Activated CD8-positive, alpha-beta memory T cell treated with anti-CD3 and anti-CD28 coated beads for 4 hours (primary cell): ENCODE data around the gene FANCL.
"Not testable (repeated sequence)": the region's sequence is repeated elsewhere in the genome, so short reads cannot be mapped to it uniquely, and the experiment has no call there.

Experiments used
- DNase-seq, 2 donors: peaks; one replicate each; pipeline ENCODE4 v3.0.0-alpha.2; 2020; ENCODE audit warnings: low read depth in 2 of 2

Gene FANCL

DNA sequence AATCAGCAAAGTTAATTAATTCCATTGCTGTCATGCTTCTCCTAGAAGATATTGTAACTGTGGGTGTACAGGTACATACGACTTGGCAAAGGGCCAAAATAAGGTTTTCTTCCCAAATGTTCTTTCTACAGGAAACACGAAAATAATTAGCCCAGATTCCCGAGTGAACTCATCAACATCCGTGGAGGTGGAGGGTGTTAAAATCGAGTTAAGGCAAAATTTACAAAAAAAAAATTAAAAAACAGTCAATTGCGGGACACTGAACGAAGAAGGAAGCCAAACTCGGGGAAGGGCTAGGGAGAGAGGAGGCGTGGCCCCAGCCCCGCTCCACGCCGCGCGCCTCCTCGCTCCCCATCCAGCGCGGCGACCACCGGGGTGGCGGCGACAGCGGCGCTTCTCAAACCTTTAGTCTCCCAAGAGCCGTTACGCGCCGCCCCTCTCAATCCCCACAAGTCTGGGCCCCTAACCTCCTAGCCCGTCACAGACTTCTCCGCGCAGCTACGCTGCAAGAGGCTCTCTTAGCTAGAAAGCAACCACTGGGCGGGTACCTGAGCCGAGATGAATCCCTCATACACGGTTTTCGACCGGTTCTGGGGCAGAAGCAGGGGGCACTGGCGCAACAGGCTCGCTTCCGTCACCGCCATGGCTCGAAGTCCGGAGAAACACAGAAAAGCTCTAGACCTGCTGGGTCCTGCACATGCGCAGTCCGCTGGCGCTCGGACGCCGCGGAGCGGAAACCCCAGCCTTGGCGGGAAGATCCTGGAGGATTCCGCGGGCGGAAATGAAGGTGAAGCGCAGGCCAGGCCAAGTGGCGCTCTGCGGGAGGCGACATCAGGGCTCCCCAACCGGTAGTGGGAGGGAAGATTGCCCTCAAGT, at the start of gene FANCL:
FANCL (minus strand) TSS at position 656 of the 876 bp plus-strand sequence; CDS start at position 644, 12 bp downstream.
- peak; percentile 34 to 39 for DNase-seq

GRCh38 chr2:58289029-58289428, 47.9 kb upstream of the FANCL start:
- DNase-seq: no peak

- DNase-seq: no peak
These were observed 42.8 kb upstream of the FANCL start for GRCh38 chr2:58283931-58284330.

DNA sequence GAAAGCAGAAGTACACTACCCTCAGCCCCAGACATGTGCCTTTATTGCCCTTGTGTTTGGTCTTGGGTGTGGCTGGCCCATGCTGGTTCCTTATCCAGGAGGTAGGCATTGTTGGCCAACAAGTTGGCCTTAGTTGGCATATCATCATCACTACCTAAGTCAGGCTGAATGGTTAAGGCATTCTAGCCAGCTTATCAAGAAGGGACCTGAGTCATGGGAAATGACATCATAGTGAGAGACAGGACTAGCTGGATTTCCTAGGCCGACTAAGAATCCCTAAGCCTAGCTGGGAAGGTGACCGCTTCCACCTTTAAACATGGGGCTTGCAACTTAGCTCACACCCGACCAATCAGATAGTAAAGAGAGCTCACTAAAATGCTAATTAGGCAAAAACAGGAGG, 34.0 kb upstream of the FANCL start:
- DNase-seq: not testable (repeated sequence)

DNA sequence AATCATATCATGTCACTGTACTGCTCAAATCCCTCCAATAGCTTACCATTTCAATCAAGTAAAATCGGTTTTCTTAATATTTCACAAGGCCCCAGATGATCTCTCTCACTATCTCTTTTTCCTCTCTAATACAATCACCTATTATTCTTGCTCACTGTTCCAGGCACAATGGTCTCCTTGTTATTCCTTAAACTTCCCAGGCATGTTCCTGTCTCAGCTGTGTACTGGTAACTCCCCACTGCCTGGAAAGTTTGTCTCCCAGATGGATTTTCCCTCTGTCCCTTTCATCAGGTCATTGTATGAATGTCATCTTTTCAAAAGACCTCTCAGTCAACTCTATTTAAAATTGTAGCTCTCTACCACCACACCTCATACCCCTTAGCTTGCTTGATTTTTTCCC, 30.7 kb upstream of the FANCL start:
- no peak for DNase-seq

DNA sequence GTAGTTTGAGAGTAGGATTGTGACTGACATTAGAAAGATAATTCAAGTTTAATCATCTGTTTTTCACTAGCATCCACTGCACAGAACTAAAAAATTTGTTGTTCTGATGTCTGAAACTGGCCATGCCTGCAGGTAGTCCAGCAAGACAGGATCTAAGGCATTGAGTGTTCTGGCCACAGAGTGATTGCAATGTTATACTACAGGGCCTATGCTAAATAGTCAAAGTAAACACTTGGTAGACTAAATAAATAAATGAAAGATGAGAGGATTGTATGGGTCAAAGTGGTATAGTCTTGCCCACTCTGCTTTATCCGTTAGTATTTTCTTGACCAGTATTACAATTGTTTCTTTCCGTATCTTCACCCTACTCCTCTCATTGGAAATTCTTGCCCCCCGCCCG, 27.6 kb upstream of the FANCL start:
- DNase-seq: no peak

GRCh38 chr2:58266211-58266610, 25.1 kb upstream of the FANCL start:
- no peak for DNase-seq

- DNase-seq: no peak
These were observed 20.1 kb upstream of the FANCL start for GRCh38 chr2:58261209-58261608.

GRCh38 chr2:58258456-58258855, 17.3 kb upstream of the FANCL start:
- not testable (repeated sequence) for DNase-seq

- not testable (repeated sequence) for DNase-seq
These were observed 10.4 kb upstream of the FANCL start for GRCh38 chr2:58251331-58252201.

- no peak for DNase-seq
These were observed 380 bp upstream of the FANCL start for GRCh38 chr2:58241546-58241864.

DNA sequence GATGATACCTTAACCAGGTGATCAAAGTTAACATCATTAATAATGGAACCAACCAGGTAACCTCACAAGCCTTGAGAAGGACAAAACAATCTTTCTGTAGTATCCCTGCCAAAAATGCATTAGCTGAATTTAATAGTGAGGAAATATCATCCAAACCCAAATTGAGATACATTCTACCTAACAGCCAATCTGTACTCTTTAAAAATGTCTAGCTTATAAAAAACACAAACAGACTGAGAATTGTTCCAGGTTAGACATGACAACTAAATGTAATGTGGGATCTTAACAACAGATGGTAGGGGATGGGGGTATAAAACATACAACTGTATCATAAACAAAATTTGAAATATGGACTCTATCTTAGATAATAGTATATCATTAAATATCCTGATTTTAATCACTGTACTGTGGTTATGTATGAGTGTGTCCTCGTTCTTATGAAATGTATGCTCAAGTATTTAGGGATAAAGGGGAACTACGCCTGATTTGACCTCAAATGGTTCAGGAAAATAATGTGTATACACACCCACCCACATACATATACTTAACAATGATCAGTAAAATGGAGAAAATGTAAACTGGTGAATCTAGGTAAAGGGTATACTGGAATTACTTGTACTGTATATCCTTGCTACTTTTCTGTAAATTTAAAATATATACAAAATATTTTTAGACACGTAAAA, 1.7 kb downstream of the FANCL start:
- no peak for DNase-seq

GRCh38 chr2:58237741-58238140, 3.4 kb downstream of the FANCL start:
- DNase-seq: no peak

DNA sequence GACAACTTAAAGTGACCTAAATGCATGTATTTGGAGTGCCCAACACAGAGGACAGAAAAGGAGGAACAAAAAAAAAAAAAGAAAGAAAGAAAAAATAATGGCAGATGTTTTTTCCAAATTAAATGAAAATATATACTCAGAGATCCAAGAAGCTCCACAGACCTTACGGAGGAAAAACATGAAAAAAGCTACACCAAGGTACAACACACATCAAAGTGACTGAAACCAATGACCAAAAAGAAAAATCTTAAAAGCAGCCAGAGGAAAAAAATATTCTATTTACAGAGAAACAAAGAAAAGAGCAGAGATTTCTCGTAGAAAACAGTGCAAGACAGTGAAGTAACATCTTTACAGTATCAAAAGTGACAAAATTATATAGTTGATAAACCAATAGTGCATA, 5.1 kb downstream of the FANCL start:
- DNase-seq: no peak

DNA sequence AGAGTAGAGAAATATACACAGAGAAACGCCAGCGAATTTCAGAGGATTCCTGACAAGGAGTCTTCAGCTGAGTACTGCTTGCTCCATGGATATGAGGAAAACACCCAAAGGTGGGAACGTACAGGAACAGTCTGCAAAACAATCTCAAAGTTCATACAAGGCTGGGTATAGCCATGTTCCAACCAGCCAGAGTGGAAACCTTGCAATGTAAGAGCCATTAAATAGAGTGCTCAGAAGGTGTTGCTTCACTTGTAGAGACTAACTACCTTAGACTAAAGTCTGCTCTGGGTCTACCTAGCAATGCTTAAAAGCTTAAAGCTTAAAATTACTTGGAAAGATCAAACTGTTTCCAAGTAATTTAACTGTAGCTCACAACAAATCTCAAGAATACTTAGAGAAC, 6.0 kb downstream of the FANCL start:
- DNase-seq: no peak

GRCh38 chr2:58228299-58228698, 12.8 kb downstream of the FANCL start:
- DNase-seq: no peak

GRCh38 chr2:58227171-58227917, 13.8 kb downstream of the FANCL start:
- no peak for DNase-seq

DNA sequence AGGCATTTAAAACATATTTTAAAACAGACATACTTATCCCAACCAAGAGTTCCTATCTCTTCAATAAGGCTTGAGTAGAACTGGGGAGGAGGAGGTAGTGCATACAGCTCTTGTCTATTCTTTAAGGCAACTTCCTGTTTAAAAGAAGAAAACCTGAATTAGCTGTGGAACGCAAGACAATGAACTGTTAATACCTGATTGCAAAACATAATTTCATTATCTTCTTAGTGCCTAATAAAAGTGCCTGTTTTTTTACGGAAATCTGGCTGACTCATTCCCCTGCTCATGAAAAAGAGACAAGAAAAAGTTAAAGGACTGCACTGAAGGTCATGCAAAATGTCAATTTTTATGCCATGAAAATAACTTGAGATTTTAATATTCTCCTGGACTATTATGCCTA, 19.2 kb downstream of the FANCL start:
- DNase-seq: no peak

DNA sequence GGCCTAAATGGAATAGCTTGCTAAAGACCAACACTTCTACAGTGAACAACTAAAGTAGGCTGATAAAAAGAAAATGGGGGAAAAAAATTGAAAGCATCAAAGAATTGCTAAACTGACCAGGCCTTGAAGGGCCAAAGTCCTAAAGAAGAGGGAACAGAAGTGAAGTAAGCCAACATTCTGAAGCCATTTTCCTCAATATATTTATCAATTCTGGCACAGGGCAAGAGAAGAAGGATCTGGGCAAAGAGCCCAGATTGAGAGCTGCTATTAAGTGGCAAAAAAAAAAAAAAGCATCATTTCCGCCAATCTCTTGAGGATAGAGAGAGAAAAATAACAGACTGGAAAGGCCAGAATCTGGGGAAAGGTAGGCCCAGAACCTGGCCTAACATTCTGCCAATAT, 25.7 kb downstream of the FANCL start:
- no peak for DNase-seq

DNA sequence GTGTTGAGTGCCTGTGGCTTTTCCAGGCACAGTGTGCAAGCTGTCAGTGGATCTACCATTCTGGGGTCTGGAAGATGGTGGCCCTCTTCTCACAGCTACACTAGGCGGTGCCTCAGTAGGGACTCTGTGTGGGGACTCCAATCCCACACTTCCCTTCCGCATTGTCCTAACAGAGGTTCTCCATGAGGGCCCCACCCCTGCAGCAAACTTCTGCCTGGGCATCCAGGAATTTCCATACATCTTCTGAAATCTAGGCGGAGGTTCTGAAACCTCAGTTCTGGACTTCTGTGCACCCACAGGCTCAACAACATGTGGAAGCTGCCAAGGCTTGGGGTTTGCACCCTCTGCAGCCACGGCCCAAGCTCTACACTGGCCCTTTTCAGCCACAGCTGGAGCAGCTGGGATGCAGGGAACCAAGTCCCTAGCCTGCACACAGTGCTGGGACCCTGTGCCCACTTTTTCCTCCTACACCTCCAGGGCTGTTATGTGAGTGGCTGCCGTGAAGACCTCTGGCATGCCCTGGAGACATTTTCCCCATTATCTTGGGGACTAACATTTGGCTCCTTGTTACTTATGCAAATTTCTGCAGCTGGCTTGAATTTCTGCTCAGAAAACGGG, 30.1 kb downstream of the FANCL start:
- not testable (repeated sequence) for DNase-seq

DNA sequence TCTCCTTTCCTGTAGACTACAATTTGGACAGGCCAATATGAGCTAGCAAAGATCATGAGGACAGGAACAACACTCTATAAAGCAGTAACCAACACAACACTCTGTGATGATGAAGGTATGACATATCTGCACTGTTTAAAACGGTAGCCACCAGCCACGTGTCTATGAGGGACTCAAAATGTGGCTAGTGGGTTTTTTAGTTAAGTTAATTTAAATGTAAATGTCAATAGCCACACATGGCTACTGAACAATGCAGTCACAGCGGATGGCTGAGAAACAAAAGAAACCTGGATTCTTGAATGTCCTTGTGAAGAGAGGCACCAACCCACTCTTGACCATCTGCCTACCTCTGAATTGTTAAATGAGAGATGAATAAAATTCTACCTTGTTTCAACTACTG, 33.9 kb downstream of the FANCL start:
- no peak for DNase-seq
